LNCaP clone FGC (cell line): ENCODE data around the gene MCF2L2.

ENCODE experiments used
- DNase-seq: peaks from one replicate; pipeline ENCODE4 v3.0.0-alpha.2; 2011; ENCODE audit warnings: low read depth
- H3K4me3 ChIP-seq: 2 replicates; pipeline ENCODE4 v1.5.1; 2011; ENCODE audit warnings: mild to moderate bottlenecking, low read depth, low read length, control low read depth
- CTCF ChIP-seq: IDR thresholded peaks from 2 replicates; pipeline ENCODE4 v1.5.1; 2012; ENCODE audit warnings: mild to moderate bottlenecking; ENCODE audit not compliant: control insufficient read depth, insufficient read depth; ENCODE audit errors: extremely low read depth

Gene MCF2L2

GRCh38 chr3:183215591-183216202 lies 212.7 kb downstream of the MCF2L2 start:
- no peak overlapping the region for H3K4me3 ChIP-seq
- peak; percentile 27 for DNase-seq
- TF ChIP-seq CTCF = no peak

GRCh38 chr3:183214277-183214612 lies 214.2 kb downstream of the MCF2L2 start:
- no peak for DNase-seq
- no peak overlapping the region for H3K4me3 ChIP-seq
- TF ChIP-seq CTCF = no peak

GRCh38 chr3:183213415-183214276 lies 214.8 kb downstream of the MCF2L2 start:
- TF ChIP-seq CTCF = no peak
- peak; percentile 8 for DNase-seq

DNA sequence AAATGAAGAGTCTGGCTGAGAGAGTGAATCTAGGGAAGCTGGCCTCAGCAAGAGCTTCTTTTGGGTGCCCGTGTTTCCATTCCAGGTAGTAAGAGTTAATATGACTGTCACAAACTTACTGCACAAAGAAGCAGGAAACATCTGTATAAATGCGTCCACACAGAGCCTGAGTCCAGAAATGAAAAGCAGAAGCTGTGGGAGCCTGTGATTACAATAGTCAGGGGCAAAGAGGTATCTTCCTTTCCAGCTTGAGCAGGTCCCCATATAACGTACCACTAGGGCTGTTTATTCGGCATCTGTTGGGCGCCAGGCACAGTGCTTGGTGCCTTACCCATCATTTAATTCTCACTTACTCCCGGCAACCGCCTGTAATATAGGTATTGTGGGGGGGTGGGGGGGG lies 215.9 kb downstream of the MCF2L2 start:
- DNase-seq = no peak
- no peak for TF ChIP-seq CTCF
- H3K4me3 ChIP-seq = no peak overlapping the region

More at GRCh38 chr3:183213415-183214276, 214.8 kb downstream of the MCF2L2 start:
- no peak overlapping the region for H3K4me3 ChIP-seq

- no peak for TF ChIP-seq CTCF
- no peak overlapping the region for H3K4me3 ChIP-seq
- no peak for DNase-seq
These were observed 216.3 kb downstream of the MCF2L2 start for GRCh38 chr3:183212096-183212495.

GRCh38 chr3:183211352-183211751 lies 217.1 kb downstream of the MCF2L2 start:
- H3K4me3 ChIP-seq = no peak overlapping the region
- no peak for DNase-seq
- no peak for TF ChIP-seq CTCF
